ENCODE results near the gene SLC8A2. TPM values are rescaled to one million over a fixed set of nuclear protein-coding genes. Genes with fewer than 3 reads are reported as not detected.

SLC8A2 gene, protein sequence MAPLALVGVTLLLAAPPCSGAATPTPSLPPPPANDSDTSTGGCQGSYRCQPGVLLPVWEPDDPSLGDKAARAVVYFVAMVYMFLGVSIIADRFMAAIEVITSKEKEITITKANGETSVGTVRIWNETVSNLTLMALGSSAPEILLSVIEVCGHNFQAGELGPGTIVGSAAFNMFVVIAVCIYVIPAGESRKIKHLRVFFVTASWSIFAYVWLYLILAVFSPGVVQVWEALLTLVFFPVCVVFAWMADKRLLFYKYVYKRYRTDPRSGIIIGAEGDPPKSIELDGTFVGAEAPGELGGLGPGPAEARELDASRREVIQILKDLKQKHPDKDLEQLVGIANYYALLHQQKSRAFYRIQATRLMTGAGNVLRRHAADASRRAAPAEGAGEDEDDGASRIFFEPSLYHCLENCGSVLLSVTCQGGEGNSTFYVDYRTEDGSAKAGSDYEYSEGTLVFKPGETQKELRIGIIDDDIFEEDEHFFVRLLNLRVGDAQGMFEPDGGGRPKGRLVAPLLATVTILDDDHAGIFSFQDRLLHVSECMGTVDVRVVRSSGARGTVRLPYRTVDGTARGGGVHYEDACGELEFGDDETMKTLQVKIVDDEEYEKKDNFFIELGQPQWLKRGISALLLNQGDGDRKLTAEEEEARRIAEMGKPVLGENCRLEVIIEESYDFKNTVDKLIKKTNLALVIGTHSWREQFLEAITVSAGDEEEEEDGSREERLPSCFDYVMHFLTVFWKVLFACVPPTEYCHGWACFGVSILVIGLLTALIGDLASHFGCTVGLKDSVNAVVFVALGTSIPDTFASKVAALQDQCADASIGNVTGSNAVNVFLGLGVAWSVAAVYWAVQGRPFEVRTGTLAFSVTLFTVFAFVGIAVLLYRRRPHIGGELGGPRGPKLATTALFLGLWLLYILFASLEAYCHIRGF
- total RNA-seq, result 1 to 10 TPM in 1 of 2 donors, under 1 TPM in 1; 0.74 to 2.3 TPM

DNA sequence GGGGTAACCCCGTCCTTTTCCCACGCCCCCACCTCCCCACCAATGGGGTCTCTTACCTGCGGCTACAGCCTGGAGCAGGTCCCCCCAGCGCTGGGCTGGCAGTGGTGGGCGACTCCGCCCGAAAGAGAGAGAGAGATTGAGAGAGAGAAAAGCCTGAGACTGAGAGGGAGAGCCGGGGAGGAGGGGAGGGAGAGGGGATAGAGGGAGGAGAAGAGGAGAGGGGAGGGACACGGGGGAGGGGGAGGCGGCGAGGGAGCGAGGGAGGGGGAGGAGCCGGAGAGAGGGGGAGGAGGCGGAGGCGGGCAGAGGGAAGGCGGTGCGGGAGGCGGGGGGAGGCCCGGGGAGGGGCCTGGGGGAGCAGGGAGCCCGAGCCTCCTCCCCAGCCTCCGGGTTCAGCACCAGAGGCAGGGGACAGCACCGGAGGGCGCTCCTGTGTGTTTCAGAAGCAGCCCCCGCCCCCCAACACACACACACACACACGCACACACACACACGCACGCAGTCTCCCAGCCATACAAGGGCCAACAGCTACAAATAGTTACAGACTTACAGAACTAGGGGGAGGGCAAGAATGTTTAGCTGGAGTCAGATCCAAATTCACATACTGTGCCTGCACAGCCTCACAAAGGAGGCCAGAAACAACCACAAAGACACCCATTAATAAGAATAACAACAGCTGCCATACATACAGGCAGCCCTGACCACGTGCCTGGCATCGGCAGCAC lies at the start of gene SLC8A2:
Gene SLC8A2, minus strand, starts transcription at position 161 of the 725 bp plus-strand sequence. CDS start 5,490 bp downstream, outside the sequence.
- H3K27me3 ChIP-seq, result peaks cover 23% of the 10 kb centered on the region
- H3K36me3 ChIP-seq, result no peaks in the 10 kb centered on the region
- no peak within 1 kb of the TSS for H3K4me3 ChIP-seq
- DNase-seq, result peak; percentile 41
- intact Hi-C loops (cut with DNase I), result no loop called here
- no peak within 1 kb of the TSS for H3K27ac ChIP-seq
- H3K9ac ChIP-seq (ENCODE audit: low read depth in 2 of 2, low read length in 2 of 2), result no peak within 1 kb of the TSS
- no peaks in the 10 kb centered on the region for H3K4me1 ChIP-seq
- no peaks in the 10 kb centered on the region for H3K9me3 ChIP-seq
- TF ChIP-seq, protein P1, sequence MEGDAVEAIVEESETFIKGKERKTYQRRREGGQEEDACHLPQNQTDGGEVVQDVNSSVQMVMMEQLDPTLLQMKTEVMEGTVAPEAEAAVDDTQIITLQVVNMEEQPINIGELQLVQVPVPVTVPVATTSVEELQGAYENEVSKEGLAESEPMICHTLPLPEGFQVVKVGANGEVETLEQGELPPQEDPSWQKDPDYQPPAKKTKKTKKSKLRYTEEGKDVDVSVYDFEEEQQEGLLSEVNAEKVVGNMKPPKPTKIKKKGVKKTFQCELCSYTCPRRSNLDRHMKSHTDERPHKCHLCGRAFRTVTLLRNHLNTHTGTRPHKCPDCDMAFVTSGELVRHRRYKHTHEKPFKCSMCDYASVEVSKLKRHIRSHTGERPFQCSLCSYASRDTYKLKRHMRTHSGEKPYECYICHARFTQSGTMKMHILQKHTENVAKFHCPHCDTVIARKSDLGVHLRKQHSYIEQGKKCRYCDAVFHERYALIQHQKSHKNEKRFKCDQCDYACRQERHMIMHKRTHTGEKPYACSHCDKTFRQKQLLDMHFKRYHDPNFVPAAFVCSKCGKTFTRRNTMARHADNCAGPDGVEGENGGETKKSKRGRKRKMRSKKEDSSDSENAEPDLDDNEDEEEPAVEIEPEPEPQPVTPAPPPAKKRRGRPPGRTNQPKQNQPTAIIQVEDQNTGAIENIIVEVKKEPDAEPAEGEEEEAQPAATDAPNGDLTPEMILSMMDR (IDR thresholded peaks at IDR 0.05), result no peak

DNA sequence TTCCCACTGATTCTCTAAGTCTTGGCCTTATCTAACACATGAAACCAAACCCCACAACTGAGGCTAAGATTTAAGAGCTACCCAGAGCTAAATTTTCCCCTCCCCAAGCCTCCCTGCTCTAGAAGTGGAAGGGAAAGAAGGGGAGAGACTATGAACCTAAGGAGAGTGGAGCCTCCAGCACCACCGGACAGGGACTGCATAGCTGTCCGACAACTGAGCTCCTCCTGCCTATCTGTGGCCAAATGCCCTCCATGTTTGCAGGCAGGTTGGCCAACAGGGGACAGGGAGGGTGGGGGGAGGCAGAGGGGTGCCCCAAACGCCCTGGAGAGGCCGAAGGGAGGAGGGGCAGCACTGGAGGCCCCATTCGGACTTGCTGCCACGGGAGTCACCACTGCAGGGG lies 49.1 kb upstream of the SLC8A2 start:
- Histone ChIP-seq H3K4me3 (no peak overlapping the region), H3K27me3 (no peaks in the 10 kb centered on the region), H3K9ac (ENCODE audit: low read depth in 2 of 2, low read length in 2 of 2) (no peak overlapping the region), H3K9me3 (no peaks in the 10 kb centered on the region), H3K4me1 (no peaks in the 10 kb centered on the region), H3K36me3 (no peaks in the 10 kb centered on the region), H3K27ac (no peak overlapping the region)
- no peak for DNase-seq
- TF ChIP-seq, protein P1 (IDR thresholded peaks at IDR 0.05), result no peak
- intact Hi-C loops (cut with DNase I), result no loop called here

DNA sequence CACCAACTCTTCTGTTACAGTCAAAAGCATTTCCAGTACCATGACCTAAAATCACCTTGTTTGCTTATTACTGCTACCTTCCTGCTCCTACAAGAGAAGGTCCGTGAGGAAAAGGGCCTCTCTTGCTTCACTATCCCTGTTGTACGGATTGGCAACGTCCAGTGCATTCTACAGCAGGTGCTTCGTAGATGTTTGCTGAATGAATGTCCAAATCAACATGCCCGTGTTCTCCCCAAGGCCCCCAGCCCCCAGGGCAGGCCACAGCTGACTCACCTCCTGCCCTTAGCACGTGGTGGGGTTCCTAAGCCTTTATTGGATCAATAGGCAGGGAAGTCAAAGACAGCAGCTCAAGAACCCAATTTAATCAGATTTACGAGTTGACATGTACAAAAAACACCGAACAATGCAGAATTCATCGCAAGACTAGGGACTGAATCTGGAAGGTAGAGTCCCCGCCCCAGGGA lies 48.7 kb upstream of the SLC8A2 start:
- Histone ChIP-seq H3K9ac (ENCODE audit: low read depth in 2 of 2, low read length in 2 of 2) (no peak overlapping the region), H3K4me3 (no peak overlapping the region), H3K4me1 (no peaks in the 10 kb centered on the region), H3K27ac (no peak overlapping the region), H3K9me3 (no peaks in the 10 kb centered on the region), H3K27me3 (no peaks in the 10 kb centered on the region), H3K36me3 (no peaks in the 10 kb centered on the region)
- TF ChIP-seq, protein P1 (IDR thresholded peaks at IDR 0.05), result no peak
- intact Hi-C loops (cut with DNase I), result no loop called here
- DNase-seq, result no peak

DNA sequence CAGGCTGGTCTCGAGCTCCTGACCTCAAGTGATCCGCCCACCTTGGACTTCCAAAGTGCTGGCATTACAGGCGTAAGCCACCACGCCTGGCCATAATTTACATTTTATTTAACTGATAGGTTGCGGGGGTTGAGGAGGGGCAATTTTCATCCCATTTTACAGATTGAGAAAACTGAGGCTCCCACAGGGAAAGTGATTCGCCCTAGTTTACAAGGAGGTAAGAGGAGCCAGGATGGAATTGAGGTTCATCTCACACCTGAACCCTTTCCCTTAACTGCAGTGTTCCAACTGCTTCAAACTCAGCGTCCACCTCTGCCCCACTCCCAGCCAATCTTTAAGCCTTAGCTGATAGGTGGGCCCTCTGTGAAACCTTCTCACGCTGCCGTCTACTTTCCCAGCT lies 47.2 kb upstream of the SLC8A2 start:
- no peaks in the 10 kb centered on the region for H3K36me3 ChIP-seq
- intact Hi-C loops (cut with DNase I), result loop anchor here (5.0 to 10.0 kb wide), 2 partner anchors 82 to 176 kb away; no protein-coding TSS in a partner anchor
- H3K4me1 ChIP-seq, result no peaks in the 10 kb centered on the region
- no peak for DNase-seq
- TF ChIP-seq, protein P1 (IDR thresholded peaks at IDR 0.05), result no peak
- H3K27me3 ChIP-seq, result no peaks in the 10 kb centered on the region
- H3K9ac ChIP-seq (ENCODE audit: low read depth in 2 of 2, low read length in 2 of 2), result no peak overlapping the region
- H3K4me3 ChIP-seq, result no peak overlapping the region
- H3K9me3 ChIP-seq, result no peaks in the 10 kb centered on the region
- H3K27ac ChIP-seq, result no peak overlapping the region

DNA sequence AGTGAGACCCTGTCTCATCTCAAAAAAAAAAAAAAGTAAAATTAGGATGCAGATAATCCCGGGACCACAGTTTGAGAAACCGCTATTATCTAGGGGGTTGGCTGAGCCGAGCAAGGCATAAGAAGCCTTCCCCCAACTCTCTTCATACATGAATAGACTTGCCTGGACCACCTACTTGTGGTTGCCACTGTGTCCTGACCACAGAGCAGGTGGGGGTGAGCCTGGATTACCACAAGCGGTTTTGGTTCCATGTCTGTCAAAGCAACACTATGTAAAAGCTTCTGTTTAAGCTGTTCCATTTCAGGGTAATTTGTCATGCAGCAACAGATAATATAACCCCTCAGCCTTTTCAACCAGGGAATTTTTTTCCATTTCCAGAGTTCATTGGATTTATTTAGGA lies 46.4 kb upstream of the SLC8A2 start:
- Histone ChIP-seq H3K9ac (ENCODE audit: low read depth in 2 of 2, low read length in 2 of 2) (no peak overlapping the region), H3K9me3 (no peaks in the 10 kb centered on the region), H3K4me3 (no peak overlapping the region), H3K36me3 (no peaks in the 10 kb centered on the region), H3K27me3 (no peaks in the 10 kb centered on the region), H3K27ac (no peak overlapping the region), H3K4me1 (peaks cover 4% of the 10 kb centered on the region)
- TF ChIP-seq, protein P1 (IDR thresholded peaks at IDR 0.05), result no peak
- intact Hi-C loops (cut with DNase I), result loop anchor here (5.0 to 10.0 kb wide), 2 partner anchors 81 to 177 kb away; no protein-coding TSS in a partner anchor
- DNase-seq, result no peak
